Femur (tissue), 1 donor: Measurements from ENCODE around the gene DUSP23.

Source experiments
- DNase-seq: peaks from one replicate; pipeline ENCODE4 v3.0.0-alpha.2; 2017

Gene DUSP23

DNA sequence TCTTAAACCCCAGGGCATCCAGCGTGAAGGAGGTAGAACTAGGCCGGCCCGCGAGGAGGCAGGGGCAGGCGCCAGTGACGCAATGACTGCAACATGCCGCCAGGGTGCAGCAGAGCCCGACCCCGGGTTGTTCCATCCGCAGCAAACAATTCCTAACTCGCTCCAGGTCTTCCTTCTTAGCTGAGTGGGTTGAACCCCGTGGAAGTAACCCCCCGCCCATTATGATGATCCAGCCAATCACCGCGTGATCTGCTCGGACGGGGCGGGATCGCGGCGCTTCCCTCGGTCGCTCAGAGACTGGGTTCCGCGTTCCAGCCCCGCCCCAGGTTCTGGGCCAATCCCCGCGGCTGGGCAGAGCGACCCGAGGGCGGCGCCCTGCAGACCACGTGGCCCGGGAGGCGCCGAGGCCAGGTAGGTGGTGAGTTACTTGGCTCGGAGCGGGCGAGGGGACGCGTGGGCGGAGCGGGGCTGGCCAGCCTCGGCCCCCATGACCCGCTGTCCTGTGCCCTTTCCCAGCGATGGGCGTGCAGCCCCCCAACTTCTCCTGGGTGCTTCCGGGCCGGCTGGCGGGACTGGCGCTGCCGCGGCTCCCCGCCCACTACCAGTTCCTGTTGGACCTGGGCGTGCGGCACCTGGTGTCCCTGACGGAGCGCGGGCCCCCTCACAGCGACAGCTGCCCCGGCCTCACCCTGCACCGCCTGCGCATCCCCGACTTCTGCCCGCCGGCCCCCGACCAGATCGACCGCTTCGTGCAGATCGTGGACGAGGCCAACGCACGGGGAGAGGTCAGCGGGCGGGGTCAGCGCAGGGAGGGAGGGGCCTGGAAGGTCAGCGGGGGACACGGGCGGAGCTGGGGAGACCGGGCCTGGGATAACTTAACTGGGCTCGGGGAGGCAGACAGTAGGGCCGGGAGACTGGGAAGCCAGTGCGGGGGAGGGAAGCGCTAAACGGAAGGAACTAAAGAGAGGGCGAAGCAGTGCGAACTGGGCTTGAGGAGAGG is at the start of gene DUSP23:
TSS of gene DUSP23 (plus strand) at position 380 of the 1,000 bp plus-strand sequence. CDS start at position 519, 139 bp downstream.
- DNase-seq: peak; percentile 98

DNA sequence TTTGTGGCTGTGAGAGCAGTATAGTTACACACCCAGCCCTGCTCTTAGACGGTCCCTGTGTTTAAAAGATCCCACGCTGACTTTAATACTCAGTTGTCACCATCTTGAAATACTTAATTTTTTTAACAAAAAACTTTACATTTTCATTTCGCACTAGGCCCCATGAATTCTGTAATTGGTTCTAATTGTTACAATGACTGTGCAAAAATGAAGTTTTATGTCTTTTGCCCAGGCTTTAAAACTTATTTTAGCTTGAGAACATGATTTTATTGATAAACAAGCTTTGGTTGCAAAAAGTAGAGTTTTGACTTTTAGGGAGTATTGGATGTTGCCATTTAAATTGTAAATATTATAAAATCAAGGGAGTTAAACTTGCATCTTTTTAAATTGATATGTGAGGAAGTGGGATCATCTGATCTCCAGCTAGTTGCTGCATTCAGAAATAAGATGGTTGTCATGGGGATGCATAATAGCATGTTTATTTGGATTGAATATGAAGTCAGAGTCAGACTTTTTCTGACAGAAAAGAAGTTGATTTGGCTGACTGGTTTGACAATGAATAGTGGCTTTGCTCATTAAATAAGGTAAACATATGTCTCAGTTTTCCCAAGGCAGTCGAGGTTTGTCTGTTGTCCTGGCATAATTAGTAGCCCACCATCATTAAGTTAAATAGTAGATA is 43.4 kb upstream of the DUSP23 start:
- no peak for DNase-seq

- DNase-seq: no peak
These were observed 36.9 kb upstream of the DUSP23 start for GRCh38 chr1:159743651-159744410.

DNA sequence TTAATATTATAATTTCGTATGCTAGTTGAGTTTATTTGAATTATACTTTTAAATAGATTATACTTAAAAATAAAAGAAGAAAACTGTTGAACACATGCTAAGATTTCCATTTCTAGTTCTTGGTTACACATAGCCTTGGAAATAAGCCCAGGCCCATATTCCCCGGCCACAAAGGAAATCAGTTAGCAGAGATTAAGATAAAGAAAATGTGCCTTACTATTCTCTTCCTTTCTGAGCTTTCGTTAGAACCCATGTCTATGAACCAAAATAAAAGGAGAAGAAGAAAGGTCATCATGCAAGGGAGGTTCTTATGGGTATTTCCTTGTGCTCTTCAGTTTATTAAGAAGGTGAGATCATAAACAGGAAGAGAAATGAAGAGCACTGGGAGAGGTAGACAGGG is 34.1 kb upstream of the DUSP23 start:
- no peak for DNase-seq

DNA sequence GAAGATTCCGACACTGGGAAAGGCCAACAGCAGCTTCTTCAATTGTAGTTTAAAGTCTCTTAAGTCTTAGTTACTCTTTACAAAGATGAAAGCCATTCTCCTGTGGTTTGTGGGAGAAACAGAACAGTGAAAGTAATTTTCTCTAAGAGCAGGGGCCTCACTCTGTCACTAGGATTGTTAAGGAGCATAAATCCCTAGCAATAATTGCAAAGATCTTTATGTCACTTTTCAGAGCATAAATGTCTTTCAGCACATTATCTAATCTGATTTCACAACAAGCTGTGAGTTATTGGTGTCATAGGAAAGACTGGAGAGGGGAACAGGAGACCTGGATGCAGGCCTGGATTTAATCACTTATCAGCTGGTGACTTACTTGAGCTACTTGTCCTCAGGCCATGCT is 32.4 kb upstream of the DUSP23 start:
- DNase-seq: no peak

DNA sequence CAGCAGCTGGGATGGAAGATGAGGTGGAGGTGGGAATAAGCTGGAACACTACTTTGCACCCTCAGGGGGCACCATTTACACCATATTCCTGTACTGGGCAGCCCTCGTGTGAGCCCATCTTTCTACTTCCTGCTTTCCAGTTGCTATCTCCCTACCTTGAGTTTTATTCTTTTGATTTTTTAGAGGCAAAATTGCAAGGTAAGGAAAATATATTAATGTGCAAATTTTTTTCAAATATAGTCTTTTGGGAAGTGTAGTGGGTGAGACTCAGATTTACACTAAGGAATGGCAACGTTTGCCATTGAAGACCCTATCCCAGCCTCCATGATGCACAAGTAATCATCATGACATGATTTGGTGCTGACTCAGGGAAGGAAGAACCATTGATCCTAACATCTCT is 31.1 kb upstream of the DUSP23 start:
- DNase-seq: no peak

- DNase-seq: no peak
These were observed 30.1 kb upstream of the DUSP23 start for GRCh38 chr1:159750621-159751020.

- DNase-seq: no peak
These were observed 29.7 kb upstream of the DUSP23 start for GRCh38 chr1:159751031-159751430.

GRCh38 chr1:159752135-159752580 is 28.6 kb upstream of the DUSP23 start:
- no peak for DNase-seq

DNA sequence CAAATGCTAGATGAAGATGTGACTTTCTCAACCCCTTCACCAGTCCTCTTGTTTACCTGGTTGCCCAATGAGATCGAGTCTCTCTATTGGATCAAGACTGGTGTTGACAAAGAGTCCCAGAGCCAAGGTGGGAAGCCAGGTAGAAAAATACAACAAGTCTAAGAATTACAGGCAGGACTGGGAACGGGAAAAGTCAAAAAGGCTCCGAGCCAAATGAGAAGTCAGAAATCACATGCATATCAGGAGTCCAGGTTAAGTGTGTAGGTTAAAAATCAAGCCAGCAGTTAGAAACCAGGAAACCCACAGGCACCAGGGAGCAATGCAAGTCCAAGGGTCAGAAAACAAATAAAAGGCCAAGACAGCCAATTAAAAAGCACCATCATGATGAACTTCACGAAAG is 27.4 kb upstream of the DUSP23 start:
- no peak for DNase-seq

GRCh38 chr1:159755451-159756007 is 25.2 kb upstream of the DUSP23 start:
- no peak for DNase-seq

DNA sequence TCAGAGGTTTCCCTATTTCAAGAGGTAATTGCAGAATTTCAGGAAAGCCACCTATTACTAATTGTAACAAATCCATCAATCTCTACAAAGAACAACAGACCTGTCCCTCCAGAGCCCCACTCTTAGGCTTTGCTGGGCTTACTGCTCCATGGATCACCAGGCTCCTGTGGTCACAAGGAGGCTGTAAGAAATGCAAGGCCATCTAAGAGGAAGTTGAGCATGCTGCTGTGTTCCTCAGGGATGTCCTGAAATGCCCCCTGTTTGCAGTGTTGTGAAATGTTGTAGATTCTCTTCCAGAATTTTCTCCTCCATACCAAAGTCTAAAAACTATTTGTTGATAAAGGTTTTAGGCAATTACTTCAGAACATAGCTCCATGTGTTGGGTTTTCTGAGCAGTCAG is 24.4 kb upstream of the DUSP23 start:
- no peak for DNase-seq

DNA sequence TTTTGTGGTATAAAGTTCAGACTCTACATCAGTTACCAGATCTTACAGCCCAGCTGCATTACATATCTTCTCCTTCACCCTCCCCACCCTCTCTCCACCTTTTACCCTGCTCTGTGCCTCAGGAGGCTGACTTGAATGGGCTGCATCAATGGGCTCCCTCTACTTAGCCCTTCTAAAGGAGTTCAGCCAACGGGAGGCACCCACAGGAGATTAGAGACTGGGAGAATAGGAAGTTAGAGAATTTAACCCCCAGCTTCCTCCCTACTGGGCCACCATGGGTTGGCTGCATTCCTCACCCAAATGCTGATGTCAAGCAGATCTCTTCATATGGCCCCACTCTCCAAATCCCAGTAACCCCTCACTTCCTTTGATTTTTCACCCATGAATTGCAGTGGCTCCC is 17.1 kb upstream of the DUSP23 start:
- no peak for DNase-seq

DNA sequence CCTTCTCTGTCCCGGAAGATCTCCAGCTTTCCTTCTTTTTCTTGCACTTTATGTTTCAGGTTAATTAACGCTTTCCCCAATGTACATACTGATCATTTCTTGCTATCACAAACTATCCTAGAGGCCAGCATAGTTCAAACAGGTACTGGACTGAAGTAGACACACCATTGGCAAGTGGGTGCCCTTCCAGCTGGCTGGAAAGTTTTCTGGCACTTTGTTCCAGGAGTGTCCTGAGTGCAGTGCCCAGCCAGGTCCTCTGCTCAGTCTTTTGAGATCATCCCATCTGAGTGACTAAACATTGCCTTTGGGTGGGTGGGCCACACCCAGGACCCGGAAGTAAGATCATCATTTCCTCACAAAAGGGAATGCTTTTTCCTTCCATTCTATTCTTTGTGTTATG is 15.0 kb upstream of the DUSP23 start:
- no peak for DNase-seq

DNA sequence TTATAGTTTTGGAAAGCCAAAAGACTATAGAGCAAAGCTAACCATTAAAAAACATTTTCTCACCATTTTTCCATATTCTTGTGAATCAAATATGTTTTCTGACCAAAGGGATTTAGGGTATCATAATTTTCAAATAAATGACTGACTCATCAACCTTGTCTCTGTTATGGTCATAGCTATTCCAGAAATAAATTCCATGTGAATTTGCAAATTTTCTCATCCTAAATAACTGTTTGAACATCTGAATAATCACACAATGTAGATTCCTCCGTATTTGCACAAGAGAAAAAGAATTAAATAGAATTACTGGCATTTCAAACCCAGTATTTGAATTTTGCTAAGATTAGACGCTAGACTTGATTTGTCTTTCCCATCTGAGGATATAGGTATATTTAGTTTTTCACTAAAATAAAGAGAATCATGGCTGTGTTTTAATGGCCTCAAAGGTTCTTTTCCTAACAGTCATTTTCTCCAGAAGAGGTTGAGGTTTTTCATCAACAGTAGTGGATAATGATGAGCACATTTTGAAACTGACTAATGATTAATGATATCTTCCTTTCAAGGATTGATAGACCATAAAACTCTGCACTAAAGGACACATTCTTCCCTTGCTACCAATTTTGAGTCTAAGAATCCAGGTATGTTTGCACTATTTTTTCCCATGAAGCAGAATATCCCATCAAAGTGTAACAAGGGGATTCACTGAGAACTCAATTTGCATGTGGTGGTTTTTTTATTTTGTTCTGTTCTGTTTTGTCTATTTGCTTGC is 9.5 kb upstream of the DUSP23 start:
- DNase-seq: no peak

- no peak for DNase-seq
These were observed 6.3 kb upstream of the DUSP23 start for GRCh38 chr1:159774465-159774864.

DNA sequence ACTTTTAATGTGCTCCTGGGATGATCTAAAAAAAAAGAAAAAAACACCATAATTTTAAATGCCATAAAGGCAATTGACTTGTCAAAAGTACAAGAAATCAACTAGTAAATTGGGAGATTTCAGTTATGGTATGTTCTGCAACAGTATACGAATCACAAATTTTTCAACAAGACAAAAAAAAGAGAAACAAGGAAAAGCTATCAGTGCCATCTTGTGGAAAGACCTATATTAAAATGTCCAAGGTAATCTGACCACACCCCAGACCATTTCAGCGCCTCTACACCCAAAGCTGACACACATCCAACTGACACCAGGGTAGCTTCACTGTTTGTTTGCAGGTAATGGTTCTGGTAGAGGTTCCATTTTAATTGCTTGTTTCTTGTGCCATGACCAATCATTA is 5.0 kb upstream of the DUSP23 start:
- no peak for DNase-seq

GRCh38 chr1:159778266-159778665 is 2.5 kb upstream of the DUSP23 start:
- DNase-seq: no peak

DNA sequence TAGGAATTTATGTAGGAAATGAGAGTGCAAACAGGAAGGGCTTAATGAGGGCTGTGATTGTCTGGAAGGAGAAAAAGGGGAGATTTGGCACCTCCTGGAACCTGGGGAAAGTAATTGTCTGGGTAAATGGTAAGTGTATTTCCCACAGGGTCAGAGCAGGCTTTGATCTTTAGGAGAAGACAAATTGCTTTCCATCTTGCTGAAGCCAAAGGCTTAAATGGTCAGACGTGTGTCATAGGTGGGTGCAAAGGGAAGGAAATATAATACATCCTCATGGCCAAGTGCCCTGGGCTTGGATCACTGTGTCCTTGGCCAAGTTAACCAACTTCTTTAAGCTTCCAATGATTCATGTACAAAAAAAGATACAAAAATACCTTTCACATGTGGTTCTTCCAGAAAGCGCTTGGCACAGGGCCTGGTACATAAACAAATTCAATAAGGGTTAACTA is 1.3 kb upstream of the DUSP23 start:
- DNase-seq: no peak

GRCh38 chr1:159781992-159782391 is 1.2 kb downstream of the DUSP23 start:
- no peak for DNase-seq

- no peak for DNase-seq
These were observed 3.0 kb downstream of the DUSP23 start for GRCh38 chr1:159783724-159784123.

DNA sequence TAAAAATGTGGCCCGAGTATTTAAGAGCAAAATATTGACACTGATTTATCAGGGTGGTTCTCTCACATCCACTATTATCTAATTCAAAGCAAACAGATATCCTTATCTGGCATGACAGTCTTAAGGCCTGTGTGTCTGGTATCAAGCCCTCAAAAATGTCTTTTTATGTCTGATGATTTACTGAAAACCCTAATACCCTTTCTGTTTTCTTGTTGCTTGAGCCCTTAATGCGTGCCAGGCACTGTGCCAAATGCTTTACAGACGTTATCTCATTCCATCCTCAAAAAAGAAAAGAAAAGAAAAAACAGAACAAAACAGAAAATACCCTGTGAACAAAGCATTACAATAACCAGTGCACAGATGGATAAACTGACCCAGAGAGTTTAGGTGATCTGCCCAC is 5.7 kb downstream of the DUSP23 start:
- no peak for DNase-seq
